Kidney tubule cell (primary cell): ENCODE results near the gene GBE1.
A peak's percentile ranks its signal among the peaks of the same experiment; 100 is the strongest.
"Not testable (repeated sequence)": the region's sequence is repeated elsewhere in the genome, so short reads cannot be mapped to it uniquely, and the experiment has no call there.

Experiments
- DNase-seq: peaks from one replicate; pipeline ENCODE4 v3.0.0-alpha.2; 2018; ENCODE audit warnings: low spot score

GBE1 gene

GRCh38 chr3:81753416-81754027, 7.9 kb downstream of the GBE1 start:
- DNase-seq: no peak

- no peak for DNase-seq
Measured at GRCh38 chr3:81752604-81753003, 8.8 kb downstream of the GBE1 start.

DNA sequence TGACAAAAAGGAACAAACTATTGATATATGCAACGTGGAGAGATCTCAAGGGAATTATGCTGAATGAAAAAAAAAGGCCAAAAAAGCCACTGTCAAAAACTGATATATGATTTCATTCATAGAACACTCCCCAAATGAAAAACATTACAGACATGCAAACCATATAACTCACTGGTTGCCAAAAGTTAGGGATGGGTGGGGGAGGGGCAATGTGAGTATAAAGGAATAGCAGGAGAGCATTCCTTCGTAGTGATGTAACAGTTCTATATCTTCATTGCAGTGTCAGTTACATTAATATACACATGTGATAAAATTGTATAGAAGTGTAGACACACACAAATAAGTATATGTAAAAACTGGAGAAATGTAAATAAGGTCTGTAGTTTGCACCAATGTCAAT, 12.2 kb downstream of the GBE1 start:
- DNase-seq: no peak

DNA sequence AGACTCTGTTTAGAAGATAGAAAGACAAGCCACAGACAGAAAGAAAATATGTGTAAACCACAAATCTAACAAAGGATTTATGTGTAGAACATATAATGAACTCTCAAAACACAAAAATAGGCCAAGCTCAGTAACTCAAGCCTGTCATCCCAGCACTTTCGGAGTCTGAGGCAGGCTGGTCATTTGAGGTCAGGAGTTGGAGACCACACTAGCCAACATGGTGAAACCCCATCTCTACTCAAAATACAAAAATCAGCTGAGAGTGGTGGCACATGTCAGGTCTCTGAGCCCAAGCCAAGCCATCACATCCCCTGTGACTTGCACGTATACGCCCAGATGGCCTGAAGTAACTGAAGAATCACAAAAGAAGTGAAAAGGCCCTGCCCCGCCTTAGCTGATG, 14.2 kb downstream of the GBE1 start:
- DNase-seq: not testable (repeated sequence)

GRCh38 chr3:81744366-81744765, 17.1 kb downstream of the GBE1 start:
- DNase-seq: peak; percentile 87

GRCh38 chr3:81743096-81744025, 18.1 kb downstream of the GBE1 start:
- DNase-seq: peak; percentile 89

DNA sequence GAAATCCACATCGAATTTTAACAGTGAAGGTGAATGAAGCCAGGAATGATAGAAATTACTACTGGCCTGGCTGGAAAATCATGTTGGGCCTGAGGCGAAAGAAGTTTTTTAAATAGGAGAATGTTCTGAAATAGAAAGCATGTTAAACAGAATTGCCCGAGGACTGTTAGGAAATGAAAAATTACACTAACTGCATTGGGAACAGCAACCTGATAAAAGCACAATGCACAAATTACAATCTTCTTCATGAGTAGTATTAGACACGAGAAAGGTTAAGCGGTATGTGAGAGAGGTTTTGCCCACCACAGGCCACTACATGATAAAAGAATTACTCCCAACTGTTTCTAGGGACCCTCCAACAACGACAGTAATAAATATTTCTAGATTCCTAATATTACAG, 18.9 kb downstream of the GBE1 start:
- no peak for DNase-seq

DNA sequence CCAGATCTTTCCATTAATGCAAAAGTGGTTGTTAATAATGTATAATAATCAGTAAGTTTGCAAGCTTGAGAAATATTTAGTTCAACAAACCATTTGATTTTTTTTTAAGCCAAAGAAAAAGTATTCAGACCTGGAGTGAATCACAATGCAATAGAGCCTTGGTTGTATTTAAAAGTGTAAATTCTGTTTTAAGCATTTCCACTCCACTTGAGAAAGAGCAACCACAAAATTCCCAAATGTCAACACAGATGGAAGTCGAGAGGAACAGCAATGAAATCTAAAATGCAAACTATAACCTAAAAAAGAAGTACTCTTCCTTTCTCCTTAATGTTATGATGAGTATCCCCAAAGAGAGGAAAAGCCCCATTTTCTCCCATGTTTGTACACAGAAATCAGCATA, 20.2 kb downstream of the GBE1 start:
- DNase-seq: no peak

- no peak for DNase-seq
Measured at GRCh38 chr3:81740731-81741130, 20.7 kb downstream of the GBE1 start.

- DNase-seq: peak; percentile 12
Measured at GRCh38 chr3:81735334-81735733, 26.1 kb downstream of the GBE1 start.

GRCh38 chr3:81734742-81735141, 26.7 kb downstream of the GBE1 start:
- DNase-seq: peak; percentile 42

GRCh38 chr3:81732642-81733041, 28.8 kb downstream of the GBE1 start:
- DNase-seq: no peak

GRCh38 chr3:81728766-81729544, 32.5 kb downstream of the GBE1 start:
- peak; percentile 57 for DNase-seq

DNA sequence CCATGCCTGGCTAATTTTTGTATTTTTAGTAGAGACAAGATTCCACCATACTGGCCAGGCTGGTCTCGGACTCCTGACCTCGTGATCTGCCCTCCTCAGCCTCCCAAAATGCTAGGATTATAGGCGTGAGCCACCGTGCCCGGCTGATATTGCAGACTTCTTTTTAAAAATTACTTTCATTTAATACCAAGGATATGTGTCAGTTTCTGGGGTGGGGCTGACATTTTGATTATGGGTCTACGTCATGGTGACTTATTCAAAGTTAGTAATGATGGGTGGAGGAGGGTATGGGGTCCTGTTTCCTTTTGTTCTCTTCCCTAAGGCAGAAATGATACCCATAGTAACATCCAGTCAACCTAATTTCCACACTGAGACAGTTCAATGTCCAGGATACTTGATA, 34.7 kb downstream of the GBE1 start:
- DNase-seq: no peak

GRCh38 chr3:81726132-81726531, 35.3 kb downstream of the GBE1 start:
- peak; percentile 6 for DNase-seq

DNA sequence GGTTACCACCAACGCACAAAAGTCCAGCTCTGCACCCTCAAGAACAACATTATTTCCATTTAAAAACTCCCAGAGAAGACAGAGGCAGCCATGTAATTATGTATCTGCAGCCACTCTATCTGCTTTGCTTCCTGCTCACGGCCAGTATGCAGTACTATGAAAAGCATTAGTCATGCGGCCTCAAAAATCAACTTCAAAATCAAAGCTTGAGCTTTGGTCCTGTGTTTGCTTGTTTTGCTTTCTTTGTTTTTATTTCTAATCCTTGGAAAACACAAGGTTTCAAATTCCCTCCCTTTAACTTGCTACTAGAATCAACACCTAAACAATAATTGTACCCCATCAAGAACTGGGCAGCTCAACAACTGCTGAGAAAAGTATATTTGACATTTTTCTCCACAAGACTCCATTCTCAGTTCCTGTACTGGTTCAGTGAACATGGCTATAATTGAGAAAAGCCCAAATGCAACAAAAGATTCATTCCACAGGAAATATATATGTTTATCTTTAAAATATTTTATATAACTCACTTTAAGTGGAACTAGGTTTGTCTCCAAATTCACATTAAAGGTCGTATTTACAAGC, 37.6 kb downstream of the GBE1 start:
- DNase-seq: peak; percentile 57

GRCh38 chr3:81718311-81718710, 43.1 kb downstream of the GBE1 start:
- DNase-seq: no peak

- peak; percentile 93 for DNase-seq
Measured at GRCh38 chr3:81716870-81717509, 44.5 kb downstream of the GBE1 start.

GRCh38 chr3:81713031-81713430, 48.4 kb downstream of the GBE1 start:
- DNase-seq: no peak

GRCh38 chr3:81709606-81710005, 51.8 kb downstream of the GBE1 start:
- DNase-seq: no peak

GRCh38 chr3:81707996-81708395, 53.4 kb downstream of the GBE1 start:
- no peak for DNase-seq

DNA sequence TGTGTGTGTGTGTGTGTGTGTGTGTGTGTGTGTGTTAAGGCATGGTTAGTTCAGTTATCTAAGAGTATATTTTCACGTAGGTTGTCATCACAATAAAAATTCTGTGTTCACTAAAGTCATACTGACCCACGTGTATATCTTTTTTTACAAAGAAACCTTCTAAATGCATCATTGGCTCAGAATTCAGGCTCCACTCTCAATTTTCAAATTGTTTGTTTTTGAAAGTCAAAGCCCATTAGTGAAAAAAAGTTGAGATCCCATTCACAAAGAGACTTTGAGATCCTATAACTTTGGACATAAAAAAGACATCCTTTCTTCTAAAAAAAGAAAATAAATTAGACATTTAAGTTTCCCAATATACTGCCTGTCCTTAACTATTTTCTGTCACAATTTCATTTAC, 59.3 kb downstream of the GBE1 start:
- DNase-seq: no peak
